Suppressor macrophage treated with lipopolysaccharide for 1 hour (primary cell): Measurements from ENCODE around the gene OR9I1.

Experiments used
- DNase-seq, 3 donors: peaks; one replicate each; pipeline ENCODE4 v3.0.0-alpha.2; 2020 to 2022

The OR9I1 gene, protein sequence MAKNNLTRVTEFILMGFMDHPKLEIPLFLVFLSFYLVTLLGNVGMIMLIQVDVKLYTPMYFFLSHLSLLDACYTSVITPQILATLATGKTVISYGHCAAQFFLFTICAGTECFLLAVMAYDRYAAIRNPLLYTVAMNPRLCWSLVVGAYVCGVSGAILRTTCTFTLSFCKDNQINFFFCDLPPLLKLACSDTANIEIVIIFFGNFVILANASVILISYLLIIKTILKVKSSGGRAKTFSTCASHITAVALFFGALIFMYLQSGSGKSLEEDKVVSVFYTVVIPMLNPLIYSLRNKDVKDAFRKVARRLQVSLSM

DNA sequence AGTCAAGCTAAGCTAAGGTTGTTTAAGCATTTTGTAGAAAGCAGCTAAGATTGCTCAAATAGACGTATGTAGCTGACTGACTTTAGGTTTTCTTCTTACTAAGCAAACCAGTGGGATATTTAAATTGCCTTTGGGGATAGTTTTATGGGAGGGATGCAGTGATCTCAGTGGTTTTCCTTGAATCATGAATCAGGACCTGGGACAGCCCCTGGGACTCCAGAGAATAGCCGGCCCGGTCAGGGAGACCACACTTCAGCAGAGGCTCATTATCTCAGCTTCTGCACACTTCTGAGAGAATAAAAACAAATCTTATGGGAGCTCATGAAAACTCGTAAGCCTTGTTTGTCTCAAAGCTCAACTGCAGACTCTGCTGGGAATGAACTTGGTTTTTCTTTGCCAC, at the start of gene OR9I1:
TSS of gene OR9I1 (minus strand) at position 62 of the 400 bp plus-strand sequence. CDS start 6,086 bp downstream, outside the sequence.
- DNase-seq = no peak

DNA sequence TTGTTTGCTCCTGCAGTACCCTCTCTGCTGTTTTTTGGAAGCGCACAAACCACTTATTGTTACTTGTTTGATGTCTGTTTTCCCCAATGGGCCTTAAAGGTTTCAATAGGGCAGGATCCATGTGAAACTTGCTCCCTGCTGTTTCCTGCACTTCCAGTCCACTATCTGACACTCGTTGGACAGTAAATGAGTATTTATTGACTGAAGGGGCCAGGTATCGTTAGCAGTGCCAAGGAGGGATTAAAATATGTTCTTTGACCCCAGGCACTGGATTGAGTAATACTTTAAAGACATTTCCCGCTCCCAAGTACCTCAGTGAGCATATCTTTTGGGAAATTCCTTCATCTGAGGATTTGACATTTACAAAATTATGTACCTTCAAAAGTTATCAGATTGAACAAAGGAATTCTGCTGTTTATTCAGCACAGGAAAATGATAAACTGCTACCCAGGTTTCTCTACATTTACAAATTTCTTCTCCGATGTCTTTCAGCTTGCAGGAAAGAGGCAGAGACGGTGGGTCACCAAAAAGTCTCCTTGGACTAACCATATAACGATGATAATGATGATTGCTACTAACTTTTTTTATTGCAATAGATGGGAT, 40.3 kb upstream of the OR9I1 start:
- DNase-seq = no peak

DNA sequence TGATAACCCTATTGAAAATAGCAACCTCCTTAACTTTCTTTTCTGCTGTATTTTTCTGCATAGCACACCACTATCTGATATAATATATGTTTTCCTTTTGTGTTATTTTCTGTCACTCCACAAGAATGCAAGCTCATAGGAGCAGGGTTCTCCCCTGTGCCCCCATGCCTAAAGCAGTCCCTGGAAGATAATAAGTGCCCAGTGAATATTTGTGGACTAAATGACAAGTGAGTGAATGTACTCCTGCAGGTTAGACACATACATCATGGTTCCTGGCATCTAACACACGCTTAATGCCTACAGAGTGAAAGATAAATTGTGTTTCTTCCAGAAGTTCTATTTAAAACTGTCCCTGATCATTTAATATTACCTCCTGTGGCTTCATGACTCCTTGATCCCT, 39.7 kb upstream of the OR9I1 start:
- no peak for DNase-seq

DNA sequence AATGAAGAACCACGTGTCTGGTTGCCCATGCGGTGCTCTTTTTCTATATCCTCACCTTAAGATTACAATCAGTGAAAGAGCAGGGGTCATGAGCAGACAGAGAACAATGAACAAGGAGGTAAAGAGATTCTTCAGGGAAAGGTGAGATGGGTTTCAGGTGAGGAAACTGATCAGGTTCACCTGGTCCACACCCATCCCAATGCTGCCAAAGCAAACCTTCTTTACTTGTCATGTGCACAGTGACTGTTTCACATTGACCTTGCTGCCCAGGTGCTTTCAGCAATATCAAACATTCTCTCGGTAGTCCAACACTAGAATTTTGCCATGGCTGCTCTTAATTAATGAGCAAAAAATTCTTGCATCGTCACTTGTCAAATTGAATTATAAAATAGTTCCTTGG, 39.1 kb upstream of the OR9I1 start:
- DNase-seq = no peak

DNA sequence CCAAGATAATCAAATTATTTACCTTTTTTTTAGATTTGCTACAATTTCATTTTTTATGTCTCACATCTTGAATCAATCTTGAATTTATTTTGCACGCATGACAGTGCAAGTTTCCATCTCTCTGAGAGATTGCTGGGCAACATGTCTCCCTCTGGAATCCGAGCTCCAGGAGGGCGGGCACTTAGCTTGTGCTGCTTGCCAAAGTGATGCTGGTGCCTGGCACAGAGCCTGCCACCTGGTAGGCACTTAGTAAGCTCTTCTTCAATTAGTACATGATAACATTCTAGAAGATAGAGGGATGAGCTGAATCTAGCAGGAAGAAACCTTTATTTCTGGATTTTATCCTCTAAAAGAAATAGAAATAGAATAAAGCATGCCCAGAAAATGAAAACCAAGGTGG, 27.5 kb upstream of the OR9I1 start:
- no peak for DNase-seq

DNA sequence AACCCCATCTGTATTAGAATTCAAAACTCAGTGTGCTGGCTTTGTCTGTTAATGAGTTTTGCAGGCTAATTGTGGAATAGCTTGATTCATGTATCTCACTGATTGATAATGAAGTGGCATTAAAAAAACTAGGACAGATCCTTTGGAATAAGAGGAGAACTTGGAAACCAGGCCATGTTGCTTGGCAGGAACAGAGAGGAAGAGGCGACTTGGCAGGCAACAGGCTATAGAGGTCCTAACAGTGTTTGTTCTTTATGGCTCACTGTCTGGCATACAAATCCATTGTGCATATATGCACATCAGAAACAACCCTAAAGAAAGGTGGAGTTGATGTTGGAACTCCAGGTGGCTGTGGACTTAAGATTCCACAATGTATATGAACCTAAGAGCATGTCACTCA, 17.4 kb upstream of the OR9I1 start:
- no peak for DNase-seq

DNA sequence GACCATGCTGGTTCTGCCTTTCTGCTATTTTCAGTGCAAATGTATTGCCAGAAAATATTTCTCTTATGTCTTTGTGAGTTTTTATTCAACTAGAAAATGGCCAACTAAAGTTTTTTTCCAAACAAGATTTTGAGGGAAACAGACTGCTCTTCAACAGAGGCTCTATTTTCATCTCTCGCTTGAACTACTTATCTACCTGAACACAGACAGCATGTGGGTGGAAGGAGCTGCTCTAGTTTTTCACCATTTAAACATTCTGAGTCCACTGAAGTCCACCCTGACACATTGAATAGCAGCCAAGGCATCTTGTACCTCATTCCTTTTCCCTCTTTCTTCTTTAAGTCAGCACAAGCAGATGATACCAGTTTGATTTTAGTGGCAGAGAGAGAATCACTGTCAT, 9.8 kb upstream of the OR9I1 start:
- no peak for DNase-seq

DNA sequence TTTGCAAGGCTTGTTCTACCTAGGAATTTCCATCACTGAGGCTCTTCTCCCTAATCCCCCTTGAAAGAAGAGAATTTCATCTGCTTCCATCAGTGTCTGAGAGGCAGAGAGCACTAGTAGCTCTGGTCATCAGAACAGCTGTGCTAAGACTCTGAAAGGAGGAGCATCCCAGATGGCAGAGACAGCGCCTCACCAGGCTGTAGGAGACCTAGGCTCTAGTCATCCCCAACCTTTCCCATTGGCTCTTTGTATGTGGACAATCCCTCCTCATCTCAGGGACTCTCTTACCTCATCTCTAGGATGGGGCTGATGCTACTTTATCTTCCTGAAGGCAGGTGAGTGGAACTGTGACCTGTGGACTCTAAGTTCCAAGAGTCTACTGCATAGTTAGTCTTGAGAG, 8.8 kb upstream of the OR9I1 start:
- no peak for DNase-seq

DNA sequence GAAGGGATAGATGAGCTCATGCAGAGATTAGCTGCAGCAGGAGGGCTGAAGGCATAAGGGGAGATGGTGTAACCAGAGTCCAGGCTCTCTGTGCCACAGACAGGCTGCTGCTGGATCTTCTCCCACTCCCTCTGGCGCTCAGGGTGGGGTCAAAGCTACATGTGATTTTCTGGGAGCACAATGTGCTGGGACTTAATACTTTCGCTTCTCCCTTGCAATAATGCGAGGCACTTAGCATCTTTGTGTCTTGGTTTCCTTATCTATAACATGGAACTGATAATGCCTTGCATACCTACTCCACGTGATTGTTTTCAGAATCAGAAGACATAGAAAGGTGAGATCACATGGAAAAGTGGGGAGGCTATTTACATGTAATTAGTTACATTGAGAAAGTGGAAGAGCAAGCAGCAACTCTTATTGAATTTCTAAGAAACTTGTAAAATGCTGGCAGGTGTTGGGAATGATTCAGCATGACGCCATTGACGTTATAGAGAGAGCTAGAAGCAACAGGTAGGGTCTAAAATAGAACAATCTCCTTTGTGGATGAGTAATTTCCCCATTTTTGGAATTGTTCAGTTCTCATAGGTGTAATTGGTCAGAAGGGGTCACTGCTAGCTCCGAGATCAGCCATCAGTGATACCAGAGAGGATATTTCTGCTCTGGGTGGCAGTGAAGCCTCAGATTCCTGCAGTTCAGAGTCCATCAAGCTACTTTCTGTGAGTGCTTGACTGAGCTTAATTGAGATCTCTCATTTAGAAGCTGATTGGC, 8.2 kb upstream of the OR9I1 start:
- DNase-seq = no peak

DNA sequence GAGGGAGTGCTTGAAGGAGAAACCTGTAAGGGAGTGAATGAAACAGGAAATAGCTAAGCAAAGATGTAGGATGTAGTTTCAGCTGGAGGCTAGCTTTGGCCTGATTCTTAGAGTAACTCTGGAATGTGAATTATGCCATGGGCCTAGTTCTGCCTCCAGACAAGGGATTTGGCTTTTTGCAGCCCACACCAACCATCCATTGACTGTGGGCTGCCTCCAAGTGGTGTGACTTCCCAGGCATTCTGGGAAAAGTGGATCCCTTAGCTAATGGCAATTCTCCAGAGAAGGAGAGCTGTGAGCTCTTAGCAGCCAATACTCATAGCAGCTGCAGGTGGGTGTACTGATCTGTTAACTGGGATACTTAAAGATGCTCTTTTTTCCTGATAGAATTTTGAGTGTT, 2.0 kb upstream of the OR9I1 start:
- no peak for DNase-seq

DNA sequence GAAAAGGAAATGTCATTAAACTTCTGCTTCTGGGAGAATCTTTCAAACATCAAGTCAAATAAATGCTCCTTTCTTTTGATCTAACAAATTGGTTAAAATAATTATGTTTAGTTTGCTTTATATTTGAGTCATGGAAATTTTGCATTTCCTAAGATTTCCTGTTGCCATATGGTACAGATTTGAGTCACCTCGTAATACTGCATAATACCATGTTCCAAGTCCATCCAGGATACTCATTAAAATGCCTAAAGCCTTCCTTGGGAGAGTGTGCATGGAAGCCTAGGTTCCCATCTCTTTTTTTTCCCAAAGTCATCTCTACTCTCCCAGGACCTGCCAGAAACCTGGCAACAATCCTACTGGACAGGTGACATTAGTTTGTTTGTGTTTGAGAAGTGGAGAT, 4.2 kb downstream of the OR9I1 start:
- no peak for DNase-seq

DNA sequence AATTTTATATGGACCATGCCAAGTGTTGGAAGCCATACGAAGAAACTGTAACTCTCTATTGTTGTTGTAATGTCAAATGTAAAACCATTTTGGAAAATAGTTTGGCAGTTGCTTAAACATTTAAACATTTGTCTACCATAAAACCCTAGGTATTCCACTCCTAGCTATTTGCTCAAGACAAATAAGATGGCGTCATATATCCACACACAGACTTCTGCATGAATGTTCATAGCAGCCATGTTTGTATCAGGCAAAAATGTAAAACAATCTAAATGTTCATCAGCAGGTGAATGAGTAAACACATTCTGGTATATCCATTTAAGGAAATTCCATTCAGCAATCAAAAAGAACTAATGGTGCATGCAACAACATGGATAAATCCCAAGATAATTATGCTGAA, 27.9 kb downstream of the OR9I1 start:
- DNase-seq = no peak

DNA sequence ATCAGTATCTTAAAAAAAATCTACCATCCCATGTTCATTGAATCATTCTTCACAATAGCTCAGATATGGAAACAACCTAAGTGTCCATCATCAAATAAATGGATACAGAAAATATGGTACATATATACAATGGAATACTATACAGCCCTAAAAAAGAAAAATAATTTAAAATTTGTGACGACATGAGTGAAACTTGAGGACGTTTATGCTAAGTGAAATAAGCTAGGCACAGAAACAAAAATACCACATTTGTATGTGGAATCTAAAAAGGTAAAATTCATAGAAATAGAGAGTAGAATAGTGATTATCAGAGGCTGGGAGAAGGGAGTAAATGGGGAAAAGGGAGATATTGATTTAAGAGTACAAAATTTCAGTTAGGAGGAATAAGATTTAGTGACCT, 38.8 kb downstream of the OR9I1 start:
- no peak for DNase-seq

DNA sequence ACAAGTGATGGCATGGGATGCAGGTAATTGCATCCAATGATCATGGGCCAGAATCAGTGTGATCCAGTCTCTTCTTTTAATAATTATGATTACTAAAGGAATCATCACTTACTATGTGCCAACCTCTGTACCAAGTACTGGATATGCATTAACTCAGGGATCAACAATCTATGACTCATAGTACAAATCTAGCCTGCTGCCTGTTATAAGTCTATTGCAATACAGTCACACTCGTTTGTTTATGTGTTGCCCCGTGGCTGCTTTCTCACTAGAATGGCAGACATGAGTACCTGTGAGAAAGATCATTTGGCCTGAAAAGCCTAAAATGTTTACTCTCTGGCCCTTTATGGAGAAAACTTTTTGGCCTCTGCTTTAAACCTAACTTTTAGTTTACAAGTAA, 49.5 kb downstream of the OR9I1 start:
- no peak for DNase-seq

DNA sequence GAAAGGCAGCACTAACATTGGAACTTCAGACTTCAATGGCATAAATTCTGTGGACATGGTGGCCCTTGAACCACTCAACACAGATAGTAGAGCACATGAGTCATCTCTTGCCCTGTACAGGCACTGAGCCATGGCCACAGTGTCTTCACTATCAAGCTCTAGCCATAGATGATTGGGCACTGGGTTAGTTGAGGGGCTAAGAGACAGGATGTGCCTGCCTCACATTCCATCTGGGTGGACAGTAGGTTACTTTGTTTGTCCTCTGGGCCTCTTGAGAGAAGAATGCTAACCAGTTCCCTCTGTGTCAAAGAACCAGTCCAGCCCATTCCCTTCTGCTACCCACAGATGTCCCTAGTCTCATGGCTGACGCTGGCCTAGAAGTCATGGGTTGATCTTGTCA, 54.7 kb downstream of the OR9I1 start:
- DNase-seq = no peak

DNA sequence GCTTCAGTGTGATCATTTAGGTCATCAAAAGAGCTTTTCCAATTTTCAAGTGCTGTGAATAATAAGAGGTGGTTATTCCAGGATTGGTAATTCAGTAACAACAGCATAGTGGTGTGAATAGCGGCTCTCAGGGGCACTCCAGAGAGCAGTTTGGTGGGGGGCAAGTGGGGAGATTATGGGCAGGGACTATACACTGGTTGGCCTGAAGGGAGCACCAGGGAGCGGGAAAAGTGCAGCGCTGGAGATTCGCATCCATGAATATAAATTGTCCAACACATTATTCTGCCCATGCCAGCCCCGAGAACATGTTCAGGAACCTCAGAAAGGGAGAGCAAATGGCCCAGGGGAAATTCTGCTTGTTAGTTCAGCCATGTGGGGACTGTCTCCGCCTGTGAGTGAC, 56.7 kb downstream of the OR9I1 start:
- no peak for DNase-seq

DNA sequence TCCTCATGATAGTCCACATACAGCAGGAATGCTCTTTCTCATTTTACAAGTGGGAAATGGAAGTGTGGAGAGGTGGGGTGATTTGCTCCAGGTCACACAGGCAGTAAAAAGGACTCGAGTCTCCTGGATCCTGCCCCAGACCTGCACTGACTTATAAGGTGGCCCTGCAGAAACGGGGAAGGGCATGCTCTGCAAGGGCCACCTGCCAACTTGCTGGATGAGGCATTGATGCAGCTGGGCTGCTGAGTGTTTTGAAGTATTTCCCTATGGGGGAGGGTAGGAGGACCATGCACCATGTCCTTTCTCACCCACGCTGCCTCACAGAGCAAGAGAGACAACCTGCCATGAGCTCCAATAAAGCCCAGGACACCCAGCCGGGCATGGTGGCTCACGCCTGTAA, 57.6 kb downstream of the OR9I1 start:
- no peak for DNase-seq
